A549 (cell line): Measurements from ENCODE around the gene ALDH4A1. TPM values are rescaled to one million over a fixed set of nuclear protein-coding genes. Genes with fewer than 3 reads are reported as not detected.

Source experiments
- ATAC-seq, 2 experiments: fragments of 200-7000 bp in 1 of 2; fragments of >200 bp in 1 of 2; cut with Nextera tagmentation in 1 of 2; cut with Tn5 transposase in 1 of 2; 3 replicates each; pipeline versions ENCODE4 v1.8.0 to v1.9.1; 2018 to 2020; ENCODE audit warnings: mild to moderate bottlenecking in 1 of 2, moderate library complexity in 1 of 2
- CTCF ChIA-PET: fragments of 300-600 bp; sonication (Branson Sonifier 250); formaldehyde crosslinking; extraction: SDS; loops from one replicate; lab custom pipeline; 2021; ENCODE audit warnings: antibody characterized with exemption, inconsistent platforms; lab: Yijun Ruan, JAX
- POLR2A ChIA-PET: fragments of 350-600 bp; formaldehyde crosslinking; extraction: SDS; loops from one replicate; lab custom pipeline; 2021; ENCODE audit warnings: antibody characterized with exemption, inconsistent platforms; lab: Yijun Ruan, JAX
- DNase-seq, 2 experiments: peaks; one replicate each; pipeline versions ENCODE4 v3.0.0 to v3.0.0-alpha.2; 2011 to 2016; ENCODE audit warnings: low read depth in 1 of 2, low spot score in 1 of 2
- FAIRE-seq: peaks from 2 replicates; lab custom pipeline; 2011; peaks lifted over from hg19 to GRCh38; lab: Jason Lieb, UNC
- H3K27ac ChIP-seq, 2 experiments: fragments of >200 bp; sonication (Bioruptor Twin); formaldehyde crosslinking; 3 replicates each; pipeline ENCODE4 v1.5.1; 2016 to 2017
- H3K4me1 ChIP-seq: fragments of >200 bp; sonication (Bioruptor Twin); formaldehyde crosslinking; 3 replicates; pipeline ENCODE4 v1.6.1; 2016
- H3K4me2 ChIP-seq: fragments of >200 bp; sonication (Bioruptor Twin); formaldehyde crosslinking; 3 replicates; pipeline ENCODE4 v1.6.1; 2016
- H3K4me3 ChIP-seq: fragments of >200 bp; sonication (Bioruptor Twin); formaldehyde crosslinking; 3 replicates; pipeline ENCODE4 v1.5.1; 2016
- H3K9me3 ChIP-seq: fragments of >200 bp; sonication (Bioruptor Twin); formaldehyde crosslinking; 3 replicates; pipeline ENCODE4 v1.6.1; 2016
- BCL3 ChIP-seq: fragments of >200 bp; sonication (Bioruptor Twin); formaldehyde crosslinking; IDR thresholded peaks from 3 replicates; pipeline ENCODE4 v1.6.1; 2016
- BHLHE40 ChIP-seq: IDR thresholded peaks from 2 replicates; pipeline ENCODE4 v1.6.1; 2012; ENCODE audit warnings: low read depth, low read length, inconsistent platforms
- CTCF ChIP-seq: fragments of >200 bp; sonication (Bioruptor Twin); formaldehyde crosslinking; IDR thresholded peaks from 3 replicates; pipeline ENCODE4 v1.5.1; 2016
- E2F6 ChIP-seq: IDR thresholded peaks from 2 replicates; pipeline ENCODE4 v1.6.1; 2012; ENCODE audit warnings: low read depth, borderline replicate concordance
- EHMT2 ChIP-seq: fragments of 200-600 bp; sonication (generic); IDR thresholded peaks from 2 replicates; pipeline ENCODE4 v1.6.1; 2016; ENCODE audit warnings: antibody characterized with exemption, low read depth, mild to moderate bottlenecking, moderate library complexity
- ESRRA ChIP-seq: fragments of 150-350 bp; IDR thresholded peaks from 2 replicates; pipeline ENCODE4 v1.6.1; 2014; ENCODE audit warnings: mild to moderate bottlenecking, low read length, borderline replicate concordance
- FOSB ChIP-seq: fragments of 250-450 bp; sonication (Bioruptor Pico); IDR thresholded peaks from 2 replicates; pipeline ENCODE4 v1.5.0; 2020; ENCODE audit warnings: mild to moderate bottlenecking, moderate library complexity
- FOSL2 ChIP-seq, 2 experiments: fragments of 450-650 bp in 1 of 2; fragments of >200 bp in 1 of 2; sonication (Bioruptor Twin) in 1 of 2; formaldehyde crosslinking; IDR thresholded peaks; 2 replicates each; pipeline versions ENCODE4 v1.5.0 to v1.6.1; 2016 to 2020; ENCODE audit warnings: mild to moderate bottlenecking in 1 of 2, moderate library complexity in 1 of 2
- GATA3 ChIP-seq: IDR thresholded peaks from 2 replicates; pipeline ENCODE4 v1.6.1; 2012; ENCODE audit warnings: borderline replicate concordance
- HDAC2 ChIP-seq: fragments of 200-600 bp; sonication (generic); IDR thresholded peaks from 2 replicates; pipeline ENCODE4 v1.6.1; 2016
- HOXB13 ChIP-seq: fragments of 250-450 bp; sonication (Bioruptor Pico); IDR thresholded peaks from 2 replicates; pipeline ENCODE4 v1.5.0; 2020; ENCODE audit warnings: low read depth, mild to moderate bottlenecking, moderate library complexity
- HOXB5 ChIP-seq: fragments of 250-450 bp; sonication (Bioruptor Pico); IDR thresholded peaks from 2 replicates; pipeline ENCODE4 v1.5.0; 2020; ENCODE audit warnings: mild to moderate bottlenecking, moderate library complexity
- JUNB ChIP-seq: fragments of >200 bp; sonication (Bioruptor Twin); formaldehyde crosslinking; IDR thresholded peaks from 2 replicates; pipeline ENCODE4 v1.6.1; 2016
- KDM1A ChIP-seq: fragments of 200-600 bp; sonication (generic); IDR thresholded peaks from 2 replicates; pipeline ENCODE4 v1.6.1; 2016; ENCODE audit warnings: low read depth, mild to moderate bottlenecking
- MAX ChIP-seq: IDR thresholded peaks from 2 replicates; pipeline ENCODE4 v1.6.1; 2012
- NFE2L2 ChIP-seq: fragments of 150-350 bp; conservative IDR thresholded peaks from 2 replicates; pipeline ENCODE4 v1.6.1; 2014; ENCODE audit warnings: low read length
- NR3C1 ChIP-seq: fragments of >200 bp; sonication (Bioruptor Twin); formaldehyde crosslinking; IDR thresholded peaks from 3 replicates; pipeline ENCODE4 v1.6.1; 2017
- PHF8 ChIP-seq: fragments of 200-600 bp; sonication (generic); IDR thresholded peaks from 2 replicates; pipeline ENCODE4 v1.6.1; 2016; ENCODE audit warnings: low read depth, mild to moderate bottlenecking, antibody characterized with exemption, moderate library complexity, borderline replicate concordance
- POLR2A ChIP-seq: IDR thresholded peaks from 2 replicates; pipeline ENCODE4 v1.6.1; 2012; ENCODE audit warnings: mild to moderate bottlenecking, low read length
- POLR2AphosphoS2 ChIP-seq: conservative IDR thresholded peaks from 2 replicates; pipeline ENCODE4 v1.6.1; 2012; ENCODE audit warnings: low read length, improper control_type of control experiment, inconsistent platforms
- RARB ChIP-seq: fragments of 250-450 bp; sonication (Bioruptor Pico); IDR thresholded peaks from 2 replicates; pipeline ENCODE4 v1.8.0; 2021; ENCODE audit warnings: mild to moderate bottlenecking, moderate library complexity
- REST ChIP-seq: fragments of 200-600 bp; sonication (generic); IDR thresholded peaks from 2 replicates; pipeline ENCODE4 v1.6.1; 2016; ENCODE audit warnings: antibody characterized with exemption, mild to moderate bottlenecking, moderate library complexity
- TP53 ChIP-seq: fragments of 250-450 bp; sonication (Bioruptor Pico); IDR thresholded peaks from 2 replicates; pipeline ENCODE4 v1.5.0; 2021; ENCODE audit warnings: mild to moderate bottlenecking, moderate library complexity
- ZC3H11A ChIP-seq: fragments of 450-650 bp; IDR thresholded peaks from 2 replicates; pipeline ENCODE4 v1.6.1; 2014; ENCODE audit warnings: antibody characterized with exemption, mild to moderate bottlenecking
- ZFP36 ChIP-seq: fragments of 450-650 bp; IDR thresholded peaks from 2 replicates; pipeline ENCODE4 v1.6.1; 2014; ENCODE audit warnings: borderline replicate concordance; ENCODE audit not compliant: partially characterized antibody
- ZNF302 ChIP-seq: fragments of 250-450 bp; sonication (Bioruptor Pico); IDR thresholded peaks from 2 replicates; pipeline ENCODE4 v1.9.0; 2021; ENCODE audit warnings: inconsistent platforms, mild to moderate bottlenecking, moderate library complexity
- WGBS: methylation state at CpG from one replicate; pipeline ENCODE4 v1.1.6; 2017; ENCODE audit errors: missing lambda C conversion rate; 5-methylcytosine and 5-hydroxymethylcytosine counted together
- polyA plus RNA-seq, 4 experiments: library from polyadenylated mRNA; depleted of rRNA in 3 of 4; stranded (reverse); fragments of >200 nt; fragmentation: RNase III in 1 of 4; extraction: RNeasy Plus Mini Kit Qiagen cat#74134 plus additional on column Dnase treatment in 1 of 4; gene quantifications; 2 replicates in 3 of 4; 3 replicates in 1 of 4; pipeline ENCODE4 v1.2.3, GENCODE V29; 2011 to 2017

Gene ALDH4A1
- polyA plus RNA-seq, 2 of the 4 experiments (the other 2 are of a cell fraction), result 9.4 to 15.4 TPM

- ATAC-seq, result peak; percentile 63 to 67; a peak in 5 of 6 replicates
Observed at GRCh38 chr1:18926315-18927081, 24.1 kb upstream of the ALDH4A1 start.

GRCh38 chr1:18925279-18925678 lies 22.9 kb upstream of the ALDH4A1 start:
- H3K9me3 ChIP-seq, result no peaks in the 10 kb centered on the region
- H3K27ac ChIP-seq, result peak overlapping the region in 1 of 2 experiments; percentile 94; a peak in 4 of 6 replicates
- H3K4me3 ChIP-seq, result no peak overlapping the region
- peaks cover 87% of the 10 kb centered on the region for H3K4me1 ChIP-seq
- no peak for FAIRE-seq
- 95% methylated on average over 2 of the region's 9 CpGs for WGBS
- CTCF ChIA-PET, result interaction anchor here (0.6 to 8.8 kb wide), 5 partner anchors 12 to 450 kb away, joined by 3 to 77 read pairs (median 3); no protein-coding TSS in a partner anchor
- POLR2A ChIA-PET, result no interaction called here
- no peak overlapping the region for H3K4me2 ChIP-seq
- no peak for TF ChIP-seq NFE2L2
- TF ChIP-seq E2F6, result no peak
- TF ChIP-seq EHMT2, result no peak
- TF ChIP-seq POLR2AphosphoS2, result no peak
- TF ChIP-seq ZC3H11A, result no peak
- TF ChIP-seq BCL3, result no peak
- no peak for TF ChIP-seq ZFP36
- no peak for TF ChIP-seq HOXB5 (CRISPR knock-in tag)
- no peak for TF ChIP-seq CTCF
- no peak for ATAC-seq
- DNase-seq, result no peak

More at GRCh38 chr1:18926315-18927081, 24.1 kb upstream of the ALDH4A1 start:
- TF ChIP-seq RARB (CRISPR knock-in tag) (no peak), ESRRA (no peak), TP53 (no peak), NR3C1 (no peak), KDM1A (no peak), POLR2A (no peak), JUNB (no peak), E2F6 (0 out of 2 replicates have a peak, but pooled peaks have one; percentile 27), GATA3 (no peak), HOXB13 (CRISPR knock-in tag) (no peak), REST (no peak), FOSL2 (IDR thresholded peaks at IDR 0.05) (peak; percentile 28; the same call in 1 of the 2 replicates), FOSL2 (CRISPR knock-in tag; IDR thresholded peaks at IDR 0.05) (peak; percentile 22; the same call in 1 of the 2 replicates), FOSB (CRISPR knock-in tag) (no peak), ZNF302 (CRISPR knock-in tag) (no peak), MAX (peak; percentile 27; the same call in 1 of the 2 replicates), PHF8 (no peak), HDAC2 (no peak), BHLHE40 (no peak)
- Histone ChIP-seq H3K4me1 (peaks cover 83% of the 10 kb centered on the region), H3K4me3 (no peak overlapping the region), H3K4me2 (peak overlapping the region; percentile 60), H3K9me3 (no peaks in the 10 kb centered on the region), H3K27ac (peak overlapping the region; percentile 78 to 94)
- ChIA-PET POLR2A (interaction anchor here (0.6 to 1.1 kb wide), 5 partner anchors 13 to 1617 kb away, joined by 3 to 5 read pairs (median 3); partner anchors contain the start of gene IFFO2), CTCF (interaction anchor here (0.6 to 8.8 kb wide), 12 partner anchors 10 to 280 kb away, joined by 3 to 77 read pairs (median 5); no protein-coding TSS in a partner anchor)
- FAIRE-seq, result no peak
- 21% methylated on average over 6 of the region's 13 CpGs for WGBS
- peak; percentile 73 to 84 for DNase-seq
